ENCODE data around the gene CLDN5.
"Not testable (repeated sequence)": the region's sequence is repeated elsewhere in the genome, so short reads cannot be mapped to it uniquely, and the experiment has no call there.

CLDN5 gene

GRCh38 chr22:19536564-19536963, 12.4 kb upstream of the CLDN5 start:
- TF ChIP-seq, protein P1, sequence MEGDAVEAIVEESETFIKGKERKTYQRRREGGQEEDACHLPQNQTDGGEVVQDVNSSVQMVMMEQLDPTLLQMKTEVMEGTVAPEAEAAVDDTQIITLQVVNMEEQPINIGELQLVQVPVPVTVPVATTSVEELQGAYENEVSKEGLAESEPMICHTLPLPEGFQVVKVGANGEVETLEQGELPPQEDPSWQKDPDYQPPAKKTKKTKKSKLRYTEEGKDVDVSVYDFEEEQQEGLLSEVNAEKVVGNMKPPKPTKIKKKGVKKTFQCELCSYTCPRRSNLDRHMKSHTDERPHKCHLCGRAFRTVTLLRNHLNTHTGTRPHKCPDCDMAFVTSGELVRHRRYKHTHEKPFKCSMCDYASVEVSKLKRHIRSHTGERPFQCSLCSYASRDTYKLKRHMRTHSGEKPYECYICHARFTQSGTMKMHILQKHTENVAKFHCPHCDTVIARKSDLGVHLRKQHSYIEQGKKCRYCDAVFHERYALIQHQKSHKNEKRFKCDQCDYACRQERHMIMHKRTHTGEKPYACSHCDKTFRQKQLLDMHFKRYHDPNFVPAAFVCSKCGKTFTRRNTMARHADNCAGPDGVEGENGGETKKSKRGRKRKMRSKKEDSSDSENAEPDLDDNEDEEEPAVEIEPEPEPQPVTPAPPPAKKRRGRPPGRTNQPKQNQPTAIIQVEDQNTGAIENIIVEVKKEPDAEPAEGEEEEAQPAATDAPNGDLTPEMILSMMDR (IDR thresholded peaks at IDR 0.05; ENCODE audit: insufficient read depth, low read length, poor library complexity, severe bottlenecking) = no peak

GRCh38 chr22:19535001-19535400, 10.8 kb upstream of the CLDN5 start:
- Histone ChIP-seq H3K4me3 (replicated peaks; ENCODE audit: low read depth, low read length) (no peak overlapping the region), H3K27me3 (replicated peaks; ENCODE audit: control insufficient read depth, insufficient read depth, low read length) (no peaks in the 10 kb centered on the region), H3K36me3 (ENCODE audit: control insufficient read depth, insufficient read depth, low read length) (no peaks in the 10 kb centered on the region)
- TF ChIP-seq, protein P1 (IDR thresholded peaks at IDR 0.05; ENCODE audit: insufficient read depth, low read length, poor library complexity, severe bottlenecking) = no peak
- DNase-seq (ENCODE audit: extremely low read depth, insufficient read length) = no peak

More at GRCh38 chr22:19536564-19536963, 12.4 kb upstream of the CLDN5 start:
- no peak for DNase-seq (ENCODE audit: extremely low read depth, insufficient read length)
- H3K4me3 ChIP-seq (replicated peaks; ENCODE audit: low read depth, low read length) = no peak overlapping the region
- H3K27me3 ChIP-seq (replicated peaks; ENCODE audit: control insufficient read depth, insufficient read depth, low read length) = no peaks in the 10 kb centered on the region
- no peaks in the 10 kb centered on the region for H3K36me3 ChIP-seq (ENCODE audit: control insufficient read depth, insufficient read depth, low read length)

DNA sequence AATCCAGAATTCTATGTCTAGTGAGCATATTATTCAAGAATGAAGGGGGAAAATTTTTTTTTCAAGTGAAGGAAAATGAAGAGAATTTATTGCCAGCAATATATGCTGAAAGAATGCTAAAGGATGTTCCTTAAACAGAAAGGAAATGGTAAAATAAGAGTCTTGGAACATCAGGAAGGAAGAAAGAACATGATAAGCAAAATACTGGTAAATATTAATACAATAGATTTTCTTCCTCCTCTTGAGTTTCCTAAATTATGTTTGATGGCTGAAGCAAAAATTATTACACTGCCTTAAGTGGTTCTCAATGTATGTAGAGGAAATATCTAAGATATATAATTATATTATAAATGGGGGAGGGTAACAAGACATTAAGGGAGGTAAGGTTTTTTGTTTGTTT, 9.6 kb upstream of the CLDN5 start:
- Histone ChIP-seq H3K4me3 (replicated peaks; ENCODE audit: low read depth, low read length) (no peak overlapping the region), H3K27me3 (replicated peaks; ENCODE audit: control insufficient read depth, insufficient read depth, low read length) (no peaks in the 10 kb centered on the region)
- TF ChIP-seq, protein P1 (IDR thresholded peaks at IDR 0.05; ENCODE audit: insufficient read depth, low read length, poor library complexity, severe bottlenecking) = no peak

DNA sequence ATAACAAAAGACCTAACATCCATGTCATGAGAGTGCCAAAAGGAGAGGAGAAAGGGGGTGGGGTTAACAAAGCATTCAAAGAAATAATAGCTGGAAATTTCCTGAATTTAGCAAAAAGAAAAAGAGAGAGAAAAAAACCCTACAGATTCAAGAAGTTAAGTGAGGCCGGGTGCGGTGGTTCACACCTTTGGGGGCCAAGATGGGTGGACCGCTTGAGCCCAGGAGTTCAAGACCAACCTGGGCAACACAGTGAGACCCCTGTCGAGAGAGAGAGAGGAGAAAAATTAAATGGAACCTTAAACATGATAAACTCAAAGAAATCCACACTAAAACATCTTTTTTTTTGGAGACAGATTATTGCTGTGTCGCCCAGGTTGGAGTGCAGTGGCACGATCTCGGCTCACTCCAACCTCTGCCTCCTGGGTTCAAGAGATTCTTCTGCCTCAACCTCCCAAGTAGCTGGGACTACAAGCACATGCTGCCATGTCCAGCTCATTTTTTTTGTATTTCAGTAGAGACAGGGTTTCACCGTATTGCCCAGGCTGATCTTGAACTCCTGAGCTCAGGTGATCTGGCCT, 8.9 kb upstream of the CLDN5 start:
- Histone ChIP-seq H3K27me3 (replicated peaks; ENCODE audit: control insufficient read depth, insufficient read depth, low read length) (no peaks in the 10 kb centered on the region), H3K4me3 (replicated peaks; ENCODE audit: low read depth, low read length) (no peak overlapping the region), H3K36me3 (ENCODE audit: control insufficient read depth, insufficient read depth, low read length) (no peaks in the 10 kb centered on the region)
- TF ChIP-seq, protein P1 (IDR thresholded peaks at IDR 0.05; ENCODE audit: insufficient read depth, low read length, poor library complexity, severe bottlenecking) = no peak
- no peak for DNase-seq (ENCODE audit: extremely low read depth, insufficient read length)

More for the DNA sequence above, 9.6 kb upstream of the CLDN5 start:
- DNase-seq (ENCODE audit: extremely low read depth, insufficient read length) = no peak
- H3K36me3 ChIP-seq (ENCODE audit: control insufficient read depth, insufficient read depth, low read length) = no peaks in the 10 kb centered on the region

DNA sequence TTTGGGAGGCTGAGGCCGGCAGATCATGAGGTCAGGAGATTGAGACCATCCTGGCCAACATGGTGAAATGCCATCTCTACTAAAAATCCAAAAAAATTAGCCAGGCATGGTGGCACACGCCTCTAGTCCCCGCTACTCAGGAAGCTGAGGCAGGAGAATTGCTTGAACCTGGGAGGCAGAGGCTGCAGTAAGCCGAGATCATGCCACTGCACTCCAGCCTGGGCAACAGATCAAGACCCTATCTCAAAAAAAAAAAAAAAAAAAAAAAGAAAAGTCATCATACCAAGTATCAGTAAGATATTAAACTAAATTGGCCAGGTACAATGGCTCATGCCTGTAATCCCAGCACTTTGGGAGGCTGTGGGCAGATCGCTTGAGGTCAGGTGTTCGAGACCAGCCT, 7.1 kb upstream of the CLDN5 start:
- not testable (repeated sequence) for H3K4me3 ChIP-seq (replicated peaks; ENCODE audit: low read depth, low read length); H3K27me3 ChIP-seq (replicated peaks; ENCODE audit: control insufficient read depth, insufficient read depth, low read length); H3K36me3 ChIP-seq (ENCODE audit: control insufficient read depth, insufficient read depth, low read length); DNase-seq (ENCODE audit: extremely low read depth, insufficient read length)

- H3K4me3 ChIP-seq (replicated peaks; ENCODE audit: low read depth, low read length) = no peak overlapping the region
- DNase-seq (ENCODE audit: extremely low read depth, insufficient read length) = no peak
- TF ChIP-seq, protein P1 (IDR thresholded peaks at IDR 0.05; ENCODE audit: insufficient read depth, low read length, poor library complexity, severe bottlenecking) = no peak
- no peaks in the 10 kb centered on the region for H3K36me3 ChIP-seq (ENCODE audit: control insufficient read depth, insufficient read depth, low read length)
- H3K27me3 ChIP-seq (replicated peaks; ENCODE audit: control insufficient read depth, insufficient read depth, low read length) = no peaks in the 10 kb centered on the region
These were observed 6.5 kb upstream of the CLDN5 start for GRCh38 chr22:19530751-19531150.

Data from GM06990 (cell line).